Small intestine (tissue), 7 donors: ENCODE results near the gene PLP1. TPM values are rescaled to one million over a fixed set of nuclear protein-coding genes. Genes with fewer than 3 reads are reported as not detected.

Source experiments
- DNase-seq, 2 donors: peaks; one replicate each; pipeline versions ENCODE4 v3.0.0 to v3.0.0-alpha.2; 2013
- FAIRE-seq: peaks from 2 replicates; lab custom pipeline; 2012; peaks lifted over from hg19 to GRCh38; lab: Jason Lieb, UNC
- H3K27ac ChIP-seq, 3 donors: one replicate each; pipeline ENCODE4 v1.5.1; 2013; ENCODE audit warnings: low read length in 2 of 3, mild to moderate bottlenecking in 2 of 3, control low read depth in 1 of 3, inconsistent platforms in 1 of 3, low read depth in 1 of 3, moderate library complexity in 1 of 3
- H3K27me3 ChIP-seq, 3 donors: one replicate each; pipeline ENCODE4 v1.6.1; 2013; ENCODE audit warnings: low read length in 3 of 3, inconsistent platforms in 1 of 3; ENCODE audit not compliant: control insufficient read depth in 3 of 3, insufficient read depth in 3 of 3
- H3K36me3 ChIP-seq, 3 donors: one replicate each; pipeline ENCODE4 v1.6.1; 2013; ENCODE audit warnings: low read length in 3 of 3, inconsistent platforms in 1 of 3, low read depth in 1 of 3, mild to moderate bottlenecking in 1 of 3, moderate library complexity in 1 of 3; ENCODE audit not compliant: control insufficient read depth in 3 of 3, insufficient read depth in 2 of 3
- H3K4me1 ChIP-seq, 3 donors: one replicate each; pipeline ENCODE4 v1.6.1; 2013; ENCODE audit warnings: low read length in 2 of 3, inconsistent platforms in 1 of 3, low read depth in 1 of 3, mild to moderate bottlenecking in 1 of 3, moderate library complexity in 1 of 3; ENCODE audit not compliant: control insufficient read depth in 3 of 3, insufficient read depth in 2 of 3
- H3K4me3 ChIP-seq, 3 donors: one replicate each; pipeline ENCODE4 v1.5.1; 2013; ENCODE audit warnings: low read length in 3 of 3, control low read depth in 1 of 3, inconsistent platforms in 1 of 3, low read depth in 1 of 3, mild to moderate bottlenecking in 1 of 3, moderate library complexity in 1 of 3
- H3K9me3 ChIP-seq, 2 donors: one replicate each; pipeline ENCODE4 v1.6.1; 2013; ENCODE audit warnings: low read depth in 1 of 2, low read length in 1 of 2; ENCODE audit not compliant: control insufficient read depth in 2 of 2, insufficient read depth in 1 of 2
- WGBS, 3 donors: extraction: QIAGEN DNeasy Blood & Tissue Kit; methylation state at CpG; one replicate each; pipeline ENCODE4 v1.1.7; 2013; 5-methylcytosine and 5-hydroxymethylcytosine counted together
- polyA plus RNA-seq, 4 donors: library from polyadenylated mRNA; stranded (reverse) in 3 of 4; unstranded in 1 of 4; fragments of 200-250 nt in 3 of 4; fragments of 120-200 nt in 1 of 4; gene quantifications; one replicate each; pipeline versions ENCODE4 v1.2.1 to v1.2.3, GENCODE V29; 2013
- donor health status: healthy with polysubstance abuse.
- donor health status: control.
- donor health status: control.
- donor health status: Bipolar disorder and iron deficiency.
- donor health status: healthy.

Gene PLP1
- polyA plus RNA-seq, 4 donors: 1.9 to 7.6 (median 5.8) TPM; not detected in 1

DNA sequence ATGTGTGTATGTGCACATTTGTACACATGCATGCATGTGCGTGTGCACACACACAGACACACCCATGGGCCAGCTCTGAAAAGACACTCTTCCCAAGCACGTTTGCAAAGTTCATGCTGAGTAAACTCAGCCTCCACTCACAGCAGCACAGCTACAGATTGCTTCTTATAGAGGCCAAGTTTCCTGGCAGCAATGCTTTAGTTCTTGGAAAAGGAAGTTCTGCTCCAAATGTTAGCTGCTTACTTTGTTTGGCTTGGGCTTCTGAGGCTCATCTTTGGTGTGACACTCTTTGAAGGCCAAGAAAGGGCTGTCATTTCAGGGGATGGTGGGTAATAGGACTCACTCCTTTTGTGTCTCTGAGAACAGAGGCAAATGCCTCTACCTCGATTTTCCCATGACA is 6.6 kb downstream of the PLP1 start:
- FAIRE-seq (no peak), DNase-seq (peak in 1 of 2 donors; percentile 4)
- Histone ChIP-seq H3K27me3 (peaks cover 0 to 2% (median 0%) of the 10 kb centered on the region in 3 donors), H3K36me3 (no peaks in the 10 kb centered on the region), H3K9me3 (no peaks in the 10 kb centered on the region), H3K27ac (peak overlapping the region in 1 of 3 donors; percentile 33), H3K4me1 (no peaks in the 10 kb centered on the region), H3K4me3 (no peak overlapping the region)
- 33 to 47% (median 44%) methylated on average over 3 of the region's 3 CpGs for WGBS, 3 donors

DNA sequence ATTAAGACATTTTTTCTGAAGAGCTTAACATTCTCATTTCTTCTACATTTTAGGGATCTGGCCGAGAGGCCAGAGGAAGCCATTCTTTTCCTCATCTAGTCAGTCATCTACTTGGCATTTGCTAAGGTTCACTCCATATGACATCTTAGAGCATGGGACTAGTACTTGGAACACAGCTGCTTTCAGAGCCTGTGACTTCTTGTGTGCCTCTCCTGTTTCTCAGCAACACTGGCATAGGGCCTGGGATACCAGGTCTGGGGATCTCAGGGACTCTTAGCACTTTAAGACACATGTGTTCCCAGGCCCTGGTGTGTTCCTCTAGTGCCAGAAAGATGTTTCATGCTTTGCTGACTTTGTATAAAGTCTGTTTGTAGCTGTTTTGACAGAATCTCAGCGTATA is 7.3 kb downstream of the PLP1 start:
- 65 to 87% (median 70%) methylated on average over 2 of the region's 2 CpGs for WGBS, 3 donors
- peaks cover 0 to 2% (median 0%) of the 10 kb centered on the region in 3 donors for H3K27me3 ChIP-seq
- H3K4me1 ChIP-seq: no peaks in the 10 kb centered on the region
- DNase-seq: no peak
- no peaks in the 10 kb centered on the region for H3K36me3 ChIP-seq
- H3K27ac ChIP-seq: no peak overlapping the region
- FAIRE-seq: no peak
- H3K4me3 ChIP-seq: no peak overlapping the region
- no peaks in the 10 kb centered on the region for H3K9me3 ChIP-seq

GRCh38 chrX:103789004-103789403 is 12.4 kb downstream of the PLP1 start:
- H3K4me1 ChIP-seq: no peaks in the 10 kb centered on the region
- no peak overlapping the region for H3K4me3 ChIP-seq
- no peaks in the 10 kb centered on the region for H3K36me3 ChIP-seq
- DNase-seq (no peak), FAIRE-seq (no peak)
- H3K27me3 ChIP-seq: no peaks in the 10 kb centered on the region
- H3K9me3 ChIP-seq: no peaks in the 10 kb centered on the region
- no peak overlapping the region for H3K27ac ChIP-seq

- no peak for FAIRE-seq
- Histone ChIP-seq H3K4me3 (no peak overlapping the region), H3K4me1 (no peaks in the 10 kb centered on the region), H3K27me3 (no peaks in the 10 kb centered on the region), H3K9me3 (no peaks in the 10 kb centered on the region), H3K27ac (no peak overlapping the region), H3K36me3 (no peaks in the 10 kb centered on the region)
- WGBS, 3 donors: 69 to 81% (median 79%) methylated on average over 4 of the region's 4 CpGs
- no peak for DNase-seq
These were observed 14.6 kb downstream of the PLP1 start for GRCh38 chrX:103791228-103791627.

- H3K27ac ChIP-seq: no peak overlapping the region
- no peaks in the 10 kb centered on the region for H3K9me3 ChIP-seq
- WGBS, 3 donors: 62 to 77% (median 71%) methylated on average over 2 of the region's 2 CpGs
- H3K4me1 ChIP-seq: no peaks in the 10 kb centered on the region
- no peak overlapping the region for H3K4me3 ChIP-seq
- H3K36me3 ChIP-seq: no peaks in the 10 kb centered on the region
- DNase-seq (no peak), FAIRE-seq (no peak)
- no peaks in the 10 kb centered on the region for H3K27me3 ChIP-seq
These were observed 15.3 kb downstream of the PLP1 start for GRCh38 chrX:103791826-103792485.

GRCh38 chrX:103792916-103793544 is 16.4 kb downstream of the PLP1 start:
- H3K4me3 ChIP-seq: no peak overlapping the region
- FAIRE-seq: no peak
- no peaks in the 10 kb centered on the region for H3K9me3 ChIP-seq
- no peaks in the 10 kb centered on the region for H3K4me1 ChIP-seq
- no peaks in the 10 kb centered on the region for H3K36me3 ChIP-seq
- no peak overlapping the region for H3K27ac ChIP-seq
- no peaks in the 10 kb centered on the region for H3K27me3 ChIP-seq
- no peak for DNase-seq
- WGBS, 3 donors: 70 to 79% (median 72%) methylated on average over 6 of the region's 6 CpGs

- Histone ChIP-seq H3K9me3 (no peaks in the 10 kb centered on the region), H3K27me3 (no peaks in the 10 kb centered on the region), H3K4me3 (no peak overlapping the region), H3K36me3 (no peaks in the 10 kb centered on the region), H3K27ac (no peak overlapping the region), H3K4me1 (no peaks in the 10 kb centered on the region)
- DNase-seq (no peak), FAIRE-seq (no peak)
- WGBS, 3 donors: 60 to 81% (median 72%) methylated on average over 2 of the region's 2 CpGs
These were observed 16.9 kb downstream of the PLP1 start for GRCh38 chrX:103793545-103793940.

DNA sequence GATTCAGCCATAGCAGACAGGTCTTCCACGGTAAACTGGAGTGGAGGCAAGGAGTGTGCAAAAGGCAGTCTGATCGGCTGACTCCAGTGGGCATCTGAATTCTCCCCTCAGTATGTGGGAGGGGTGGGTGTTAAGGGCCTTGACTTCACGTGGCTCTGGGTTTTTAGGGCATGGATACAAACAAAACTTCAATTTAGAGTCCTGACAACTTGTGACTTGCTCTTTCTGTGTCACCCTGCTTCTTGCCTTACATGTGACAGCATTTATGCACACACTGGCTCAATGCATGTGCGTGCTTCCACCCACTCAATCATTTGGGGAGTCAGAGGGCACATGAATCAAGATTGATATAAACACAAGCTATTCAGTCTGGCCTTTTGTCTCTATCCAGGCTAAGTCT is 17.5 kb downstream of the PLP1 start:
- Histone ChIP-seq H3K36me3 (no peaks in the 10 kb centered on the region), H3K4me1 (no peaks in the 10 kb centered on the region), H3K27me3 (no peaks in the 10 kb centered on the region), H3K4me3 (no peak overlapping the region), H3K9me3 (no peaks in the 10 kb centered on the region), H3K27ac (no peak overlapping the region)
- 69 to 76% (median 71%) methylated on average over 4 of the region's 4 CpGs for WGBS, 3 donors
- no peak for DNase-seq
- no peak for FAIRE-seq
